Kidney tubule cell (primary cell): ENCODE results near the gene LCE1C.

Source experiments
- DNase-seq: peaks from one replicate; pipeline ENCODE4 v3.0.0-alpha.2; 2018; ENCODE audit warnings: low spot score

The LCE1C gene

GRCh38 chr1:152759453-152760173 lies 46.8 kb downstream of the LCE1C start:
- no peak for DNase-seq

GRCh38 chr1:152758636-152759035 lies 47.8 kb downstream of the LCE1C start:
- no peak for DNase-seq

GRCh38 chr1:152757747-152758146 lies 48.7 kb downstream of the LCE1C start, which contains the start of gene KPRP:
KPRP (plus strand) TSS chr1:152758025; CDS start chr1:152759589, 1,564 bp downstream.
- DNase-seq = no peak

GRCh38 chr1:152756872-152757271 lies 49.6 kb downstream of the LCE1C start:
- no peak for DNase-seq
